Loucy (cell line): ENCODE results near the gene SYNE1.

Experiments used
- H2AFZ ChIP-seq: fragments of 200-600 bp; sonication (generic); 2 replicates; pipeline ENCODE4 v1.6.0; 2016; ENCODE audit warnings: antibody characterized with exemption, mild to moderate bottlenecking, low read length, moderate library complexity
- H3F3A ChIP-seq: fragments of 200-600 bp; 2 replicates; pipeline ENCODE4 v1.6.0; 2016; ENCODE audit warnings: antibody characterized with exemption, low read depth, mild to moderate bottlenecking
- H3K27me3 ChIP-seq: fragments of 200-600 bp; sonication (generic); 2 replicates; pipeline ENCODE4 v1.6.1; 2014; ENCODE audit warnings: low read length, mild to moderate bottlenecking; ENCODE audit not compliant: insufficient read depth, poor library complexity, severe bottlenecking
- H3K36me3 ChIP-seq: fragments of 200-600 bp; sonication (generic); 2 replicates; pipeline ENCODE4 v1.6.1; 2016; ENCODE audit warnings: low read length; ENCODE audit not compliant: insufficient read depth
- H3K4me1 ChIP-seq: fragments of 200-600 bp; sonication (generic); 2 replicates; pipeline ENCODE4 v1.5.1; 2014; ENCODE audit warnings: low read length, mild to moderate bottlenecking; ENCODE audit not compliant: insufficient read depth, poor library complexity, severe bottlenecking
- H3K4me2 ChIP-seq: fragments of 200-600 bp; sonication (generic); 2 replicates; pipeline ENCODE4 v1.6.0; 2014; ENCODE audit warnings: antibody characterized with exemption, low read length, low read depth, mild to moderate bottlenecking; ENCODE audit not compliant: poor library complexity, severe bottlenecking
- H3K4me3 ChIP-seq: fragments of 200-600 bp; sonication (generic); 2 replicates; pipeline ENCODE4 v1.5.1; 2014; ENCODE audit warnings: low read length, mild to moderate bottlenecking, mixed read lengths; ENCODE audit not compliant: poor library complexity, severe bottlenecking
- H3K79me2 ChIP-seq: fragments of 200-600 bp; sonication (generic); 2 replicates; pipeline ENCODE4 v1.6.1; 2014; ENCODE audit warnings: low read length; ENCODE audit not compliant: insufficient read depth
- H3K9ac ChIP-seq: fragments of 200-600 bp; sonication (generic); 2 replicates; pipeline ENCODE4 v1.6.0; 2014; ENCODE audit warnings: mild to moderate bottlenecking, low read depth, low read length, moderate library complexity; ENCODE audit not compliant: poor library complexity, severe bottlenecking
- H3K9me2 ChIP-seq: fragments of 200-600 bp; sonication (generic); replicated peaks from 2 replicates; pipeline ENCODE4 v1.6.1; 2016; ENCODE audit warnings: low read depth, low read length, mixed read lengths
- H3K9me3 ChIP-seq: fragments of 200-600 bp; sonication (generic); 2 replicates; pipeline ENCODE4 v1.6.1; 2014; ENCODE audit warnings: mild to moderate bottlenecking, antibody characterized with exemption, low read length, low read depth; ENCODE audit not compliant: insufficient read depth
- H4K20me1 ChIP-seq: fragments of 200-600 bp; sonication (generic); 2 replicates; pipeline ENCODE4 v1.6.0; 2014; ENCODE audit warnings: antibody characterized with exemption, low read length, mild to moderate bottlenecking; ENCODE audit not compliant: insufficient read depth, poor library complexity, severe bottlenecking
- CTCF ChIP-seq: fragments of 200-600 bp; sonication (generic); conservative IDR thresholded peaks from 2 replicates; pipeline ENCODE4 v1.5.1; 2014; ENCODE audit warnings: mild to moderate bottlenecking, antibody characterized with exemption, low read length
- EZH2phosphoT487 ChIP-seq: fragments of 200-600 bp; IDR thresholded peaks from 2 replicates; pipeline ENCODE4 v1.6.1; 2018; ENCODE audit warnings: antibody characterized with exemption, mild to moderate bottlenecking, moderate library complexity, borderline replicate concordance

Gene SYNE1

GRCh38 chr6:152595499-152595898, 41.7 kb downstream of the SYNE1 start:
- Histone ChIP-seq H3K79me2 (no peaks in the 10 kb centered on the region), H3K36me3 (no peaks in the 10 kb centered on the region), H3K27me3 (no peaks in the 10 kb centered on the region), H3K4me1 (no peaks in the 10 kb centered on the region), H3K9ac (no peak overlapping the region), H3K4me3 (no peak overlapping the region), H2AFZ (no peak overlapping the region), H3K4me2 (no peak overlapping the region), H3K9me3 (no peaks in the 10 kb centered on the region), H3F3A (no peaks in the 10 kb centered on the region), H4K20me1 (no peaks in the 10 kb centered on the region), H3K9me2 (no peaks in the 10 kb centered on the region)
- TF ChIP-seq EZH2phosphoT487 (no peak), CTCF (peak; percentile 36; the same call in 1 of the 2 replicates)

DNA sequence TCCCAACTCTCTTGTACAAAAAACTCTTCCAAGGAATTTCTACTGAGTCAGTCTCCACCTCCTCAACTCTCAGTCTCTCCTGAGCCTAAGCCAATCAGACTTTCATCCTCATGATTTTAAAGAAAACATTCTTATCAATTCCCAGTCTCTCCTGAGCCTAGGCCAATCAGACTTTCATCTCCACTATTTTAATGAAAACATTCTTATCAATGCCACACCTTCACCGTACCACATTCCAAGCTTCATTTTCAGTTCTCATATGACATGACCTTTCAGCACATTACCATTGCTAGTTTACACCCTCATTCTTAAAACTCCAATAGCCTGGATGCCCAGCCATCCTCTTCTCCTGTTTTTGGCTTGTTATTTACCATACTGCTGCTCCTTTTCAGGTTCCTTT, 42.5 kb downstream of the SYNE1 start:
- Histone ChIP-seq H3K79me2 (no peaks in the 10 kb centered on the region), H3K9me2 (no peaks in the 10 kb centered on the region), H3K4me2 (no peak overlapping the region), H3K27me3 (no peaks in the 10 kb centered on the region), H3K36me3 (no peaks in the 10 kb centered on the region), H4K20me1 (no peaks in the 10 kb centered on the region), H3K4me3 (no peak overlapping the region), H3K4me1 (no peaks in the 10 kb centered on the region), H3K9ac (no peak overlapping the region), H3F3A (no peaks in the 10 kb centered on the region), H3K9me3 (no peaks in the 10 kb centered on the region), H2AFZ (no peak overlapping the region)
- TF ChIP-seq CTCF: no peak
- no peak for TF ChIP-seq EZH2phosphoT487

DNA sequence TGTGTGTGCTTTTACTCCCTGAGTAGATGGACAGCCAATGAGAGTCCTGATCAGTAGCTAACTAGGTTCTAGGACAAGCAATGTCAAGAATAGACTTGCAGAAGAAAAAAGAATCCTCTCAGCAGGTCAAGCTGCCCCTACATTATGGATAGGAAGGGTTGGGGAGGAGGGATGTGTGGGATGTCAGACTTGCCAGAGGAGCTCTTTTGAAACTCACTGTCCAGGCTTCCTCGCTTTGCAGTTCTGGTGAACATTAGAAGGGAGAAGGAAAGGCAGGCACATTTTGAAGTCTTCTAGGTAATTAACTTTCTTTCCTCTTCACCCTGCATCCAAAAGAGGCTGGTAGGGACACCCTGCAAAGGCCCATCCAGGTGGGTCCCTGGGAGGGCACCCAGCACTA, 48.7 kb downstream of the SYNE1 start:
- Histone ChIP-seq H3F3A (no peaks in the 10 kb centered on the region), H3K27me3 (no peaks in the 10 kb centered on the region), H2AFZ (no peak overlapping the region), H3K4me3 (no peak overlapping the region), H3K9ac (no peak overlapping the region), H3K9me2 (no peaks in the 10 kb centered on the region), H3K4me2 (no peak overlapping the region), H3K4me1 (no peaks in the 10 kb centered on the region), H3K79me2 (no peaks in the 10 kb centered on the region), H3K9me3 (no peaks in the 10 kb centered on the region), H3K36me3 (no peaks in the 10 kb centered on the region), H4K20me1 (no peaks in the 10 kb centered on the region)
- no peak for TF ChIP-seq CTCF
- no peak for TF ChIP-seq EZH2phosphoT487
